Heart right ventricle (tissue), 16 donors: Measurements from ENCODE around the gene GREB1L. TPM values are rescaled to one million over a fixed set of nuclear protein-coding genes. Genes with fewer than 3 reads are reported as not detected.

Experiments used
- ATAC-seq, 8 donors: fragments of 200-7000 bp; cut with Tn5 transposase; one replicate each; pipeline ENCODE4 v1.9.1; 2020; ENCODE audit warnings: mild to moderate bottlenecking in 8 of 8, moderate library complexity in 8 of 8, moderate number of reproducible peaks in 1 of 8
- DNase-seq, 2 donors: peaks; one replicate each; pipeline ENCODE4 v3.0.0-alpha.2; 2020
- H3K27ac ChIP-seq, 10 donors: fragments of 200-600 bp; sonication (generic) in 2 of 10; one replicate each; pipeline versions ENCODE4 v1.5.0 to v1.8.0; 2020 to 2022; ENCODE audit warnings: mild to moderate bottlenecking in 3 of 10
- H3K27me3 ChIP-seq, 7 donors: fragments of 200-600 bp; one replicate each; pipeline ENCODE4 v1.8.0; 2021 to 2022; ENCODE audit warnings: mild to moderate bottlenecking in 2 of 7
- H3K36me3 ChIP-seq, 9 donors: fragments of 200-600 bp; sonication (generic) in 1 of 9; one replicate each; pipeline versions ENCODE4 v1.5.0 to v1.8.0; 2020 to 2022; ENCODE audit warnings: mild to moderate bottlenecking in 2 of 9
- H3K4me1 ChIP-seq, 9 donors: fragments of 200-600 bp; sonication (generic) in 1 of 9; one replicate each; pipeline versions ENCODE4 v1.5.0 to v1.8.0; 2020 to 2022; ENCODE audit warnings: mild to moderate bottlenecking in 4 of 9
- H3K4me3 ChIP-seq, 10 donors: fragments of 200-600 bp; sonication (generic) in 2 of 10; one replicate each; pipeline versions ENCODE4 v1.5.0 to v1.8.0; 2020 to 2022; ENCODE audit warnings: mild to moderate bottlenecking in 7 of 10, moderate library complexity in 2 of 10
- H3K9me3 ChIP-seq, 11 donors: fragments of 200-600 bp in 10 of 11; sonication (generic) in 2 of 11; one replicate each; pipeline versions ENCODE4 v1.5.0 to v1.8.0; 2013 to 2022; ENCODE audit warnings: mild to moderate bottlenecking in 2 of 11, control low read depth in 1 of 11, moderate library complexity in 1 of 11
- CTCF ChIP-seq, 9 donors: fragments of 200-600 bp; sonication (generic) in 2 of 9; IDR thresholded peaks; one replicate each; pipeline versions ENCODE4 v1.5.0 to v1.8.0; 2021 to 2022; ENCODE audit warnings: antibody characterized with exemption in 9 of 9, mild to moderate bottlenecking in 5 of 9, moderate library complexity in 1 of 9
- WGBS, 2 donors: extraction: QIAGEN DNeasy Blood & Tissue Kit; methylation state at CpG; one replicate each; pipeline ENCODE4 v1.1.7; 2013; ENCODE audit warnings: inconsistent platforms in 1 of 2; 5-methylcytosine and 5-hydroxymethylcytosine counted together
- intact Hi-C, 10 donors: fragments of 100-400 bp; cut with DNase I; formaldehyde crosslinking; loops; one replicate each; pipeline versions ENCODE4 v1.11.1 to v1.14.2; 2022
- polyA plus RNA-seq, 2 donors: library from polyadenylated mRNA; stranded (reverse); fragments of 200-250 nt; gene quantifications; one replicate each; pipeline ENCODE4 v1.2.3, GENCODE V29; 2013
- total RNA-seq, 10 donors: library from RNA; stranded (reverse); fragmentation: NEBNext Ultra II Directional in 3 of 10; extraction: Animal tissue kit (Norgen Biotek cat#: 25700) in 3 of 10; gene quantifications; one replicate each; pipeline versions ENCODE4 v1.2.1 to v1.2.4, GENCODE V29; 2021 to 2023
- donor health status: Arrhythmogenic right ventricular cardiomyopathy.
- donor health status: ischemic (EF 13 %, LVEDD 7.1; RV severe dilation, severe dysfunction).
- donor health status: healthy with polysubstance abuse.
- donor health status: DM: no; HTN: yes; CAD: no.
- donor health status: DM: no; HTN: no; CAD: no.
- donor health status: ischemic (EF 25% LVEDD 6.9; RV normal size, moderate dysfunction).
- donor health status: ischemic (EF 25% LVEDD 5.7; RV mildly dilated, moderate dysfunction).
- donor health status: healthy.
- donor health status: DM: yes; HTN: yes; CAD: no.
- donor health status: Ischemic cardiomyopathy.
- donor health status: ischemic (EF 35%, LVEDD 5.7; RV mildly dilated, moderate dysfunction).
- donor health status: nonischemic (EF 11% LVEDD 7.7; RV severe dilation, severe dysfunction).
- donor health status: DM: yes; HTN: yes; CAD: no.
- donor health status: PGD.
- donor health status: ischemic (EF 29% LVEDD 5.4; RV normal size, mild dysfunction).
- donor health status: nonischemic (EF 23%, LVEDD 6.1; RV moderate dilation, normal function).

Gene GREB1L
- total and polyA plus RNA-seq, 12 donors: 0.54 to 14.3 (median 10.9) TPM

- H3K4me1 ChIP-seq: no peaks in the 10 kb centered on the region
- DNase-seq (no peak), ATAC-seq (no peak)
- H3K9me3 ChIP-seq: no peaks in the 10 kb centered on the region
- WGBS, 2 donors: 86 to 89% methylated on average over 1 of the region's 1 CpG
- no peak for TF ChIP-seq CTCF (IDR thresholded peaks at IDR 0.05)
- intact Hi-C loops: loop anchor here in 1 of 10 donors (10.0 kb wide), 1 partner anchor 68 kb away; no protein-coding TSS in a partner anchor
- no peaks in the 10 kb centered on the region for H3K27me3 ChIP-seq
- H3K4me3 ChIP-seq: no peak overlapping the region
- H3K36me3 ChIP-seq: no peaks in the 10 kb centered on the region
- H3K27ac ChIP-seq: no peak overlapping the region
These were observed 141.0 kb downstream of the GREB1L start for GRCh38 chr18:21383031-21383430.

GRCh38 chr18:21386523-21387240, 144.7 kb downstream of the GREB1L start:
- peaks cover 0 to 6% (median 0%) of the 10 kb centered on the region in 7 donors for H3K27me3 ChIP-seq
- H3K4me3 ChIP-seq: no peak overlapping the region
- no peaks in the 10 kb centered on the region for H3K36me3 ChIP-seq
- no peak for DNase-seq
- ATAC-seq: no peak
- H3K4me1 ChIP-seq: no peaks in the 10 kb centered on the region
- H3K9me3 ChIP-seq: no peaks in the 10 kb centered on the region
- TF ChIP-seq CTCF (IDR thresholded peaks at IDR 0.05): no peak
- intact Hi-C loops: loop anchor here in 1 of 10 donors (10.0 kb wide), 1 partner anchor 72 kb away; no protein-coding TSS in a partner anchor
- no peak overlapping the region for H3K27ac ChIP-seq
- 75 to 78% methylated on average over 11 of the region's 11 CpGs for WGBS, 2 donors

GRCh38 chr18:21387886-21388285, 145.9 kb downstream of the GREB1L start:
- H3K9me3 ChIP-seq: no peaks in the 10 kb centered on the region
- intact Hi-C loops: loop anchor here in 1 of 10 donors (10.0 kb wide), 1 partner anchor 73 kb away; no protein-coding TSS in a partner anchor
- H3K36me3 ChIP-seq: no peaks in the 10 kb centered on the region
- ATAC-seq: no peak
- no peak for TF ChIP-seq CTCF (IDR thresholded peaks at IDR 0.05)
- H3K27me3 ChIP-seq: peaks cover 0 to 6% (median 0%) of the 10 kb centered on the region in 7 donors
- H3K4me1 ChIP-seq: no peaks in the 10 kb centered on the region
- H3K4me3 ChIP-seq: no peak overlapping the region
- no peak overlapping the region for H3K27ac ChIP-seq
- WGBS, 2 donors: 62 to 65% methylated on average over 2 of the region's 2 CpGs
- no peak for DNase-seq

GRCh38 chr18:21389283-21389682, 147.3 kb downstream of the GREB1L start:
- 83 to 88% methylated on average over 2 of the region's 2 CpGs for WGBS, 2 donors
- Histone ChIP-seq H3K9me3 (no peaks in the 10 kb centered on the region), H3K36me3 (no peaks in the 10 kb centered on the region), H3K4me1 (peaks cover 0 to 12% (median 0%) of the 10 kb centered on the region in 9 donors), H3K27me3 (peaks cover 0 to 6% (median 0%) of the 10 kb centered on the region in 7 donors), H3K4me3 (no peak overlapping the region), H3K27ac (no peak overlapping the region)
- intact Hi-C loops: loop anchor here in 1 of 10 donors (10.0 kb wide), 1 partner anchor 74 kb away; no protein-coding TSS in a partner anchor
- no peak for ATAC-seq
- TF ChIP-seq CTCF (IDR thresholded peaks at IDR 0.05): no peak
- DNase-seq: no peak
